Neural progenitor cell (in vitro differentiated cells): Measurements from ENCODE around the gene SEMA6A.

Experiments
- CTCF ChIP-seq: fragments of 200-600 bp; sonication (generic); IDR thresholded peaks from 2 replicates; pipeline ENCODE4 v1.5.1; 2017; ENCODE audit warnings: antibody characterized with exemption, mild to moderate bottlenecking
- EZH2 ChIP-seq: fragments of 200-600 bp; sonication (generic); IDR thresholded peaks from 2 replicates; pipeline ENCODE4 v1.6.1; 2017; ENCODE audit warnings: antibody characterized with exemption, mild to moderate bottlenecking, moderate library complexity

- no peak for TF ChIP-seq CTCF
- no peak for TF ChIP-seq EZH2
Measured at GRCh38 chr5:116486588-116486987, 88.0 kb downstream of the SEMA6A start.
